HFF-Myc (cell line): Measurements from ENCODE around the gene BTBD17.

Source experiments
- DNase-seq: peaks from one replicate; pipeline ENCODE4 v3.0.0-alpha.2; 2011; ENCODE audit warnings: low read depth; ENCODE audit errors: extremely low read depth
- H3K4me3 ChIP-seq: replicated peaks from 2 replicates; pipeline ENCODE4 v1.5.1; 2011; ENCODE audit warnings: low read depth, mild to moderate bottlenecking, control low read depth, low read length
- CTCF ChIP-seq: IDR thresholded peaks from 2 replicates; pipeline ENCODE4 v1.5.1; 2012; ENCODE audit warnings: mild to moderate bottlenecking, low read depth, low read length, control low read depth; ENCODE audit errors: missing control alignments

The BTBD17 gene

GRCh38 chr17:74317071-74317470 is 44.6 kb downstream of the BTBD17 start:
- no peak for TF ChIP-seq CTCF
- DNase-seq = no peak
- no peak overlapping the region for H3K4me3 ChIP-seq

- no peak for TF ChIP-seq CTCF
- DNase-seq = no peak
These were observed 45.4 kb downstream of the BTBD17 start for GRCh38 chr17:74316220-74316619.

GRCh38 chr17:74314877-74315276 is 46.8 kb downstream of the BTBD17 start:
- TF ChIP-seq CTCF = no peak
- DNase-seq = no peak
- H3K4me3 ChIP-seq = no peak overlapping the region

More at GRCh38 chr17:74316220-74316619, 45.4 kb downstream of the BTBD17 start:
- H3K4me3 ChIP-seq = no peak overlapping the region

- DNase-seq = no peak
- no peak overlapping the region for H3K4me3 ChIP-seq
- TF ChIP-seq CTCF = no peak
These were observed 51.8 kb downstream of the BTBD17 start for GRCh38 chr17:74309902-74310301.

GRCh38 chr17:74307984-74308773 is 53.5 kb downstream of the BTBD17 start:
- no peak for TF ChIP-seq CTCF
- H3K4me3 ChIP-seq = no peak overlapping the region
- no peak for DNase-seq
